GM12878 (cell line): Measurements from ENCODE around the gene CTIF. TPM values are rescaled to one million over a fixed set of nuclear protein-coding genes. Genes with fewer than 3 reads are reported as not detected.

Experiments used
- ATF7 ChIP-seq: fragments of 450-650 bp; IDR thresholded peaks from 2 replicates; pipeline ENCODE4 v1.6.1; 2016; ENCODE audit warnings: low read depth, mild to moderate bottlenecking
- CBX5 ChIP-seq: sonication (generic); IDR thresholded peaks from 2 replicates; pipeline ENCODE4 v1.6.1; 2016; ENCODE audit warnings: low read depth, moderate library complexity, mild to moderate bottlenecking, inconsistent platforms
- CREM ChIP-seq: IDR thresholded peaks from 2 replicates; pipeline ENCODE4 v1.6.1; 2014; ENCODE audit warnings: antibody characterized with exemption, low read depth
- ETV6 ChIP-seq, 2 experiments: fragments of 450-650 bp in 1 of 2; IDR thresholded peaks in 1 of 2; conservative IDR thresholded peaks in 1 of 2; 2 replicates each; pipeline ENCODE4 v1.6.1; 2014; ENCODE audit warnings: antibody characterized with exemption in 1 of 2, borderline replicate concordance in 1 of 2, low read depth in 1 of 2, mild to moderate bottlenecking in 1 of 2, moderate library complexity in 1 of 2
- HDGF ChIP-seq: fragments of 450-650 bp; IDR thresholded peaks from 2 replicates; pipeline ENCODE4 v1.6.1; 2016; ENCODE audit warnings: antibody characterized with exemption
- IRF4 ChIP-seq: IDR thresholded peaks from 2 replicates; pipeline ENCODE4 v1.6.1; 2011; ENCODE audit warnings: low read depth, low read length
- KDM1A ChIP-seq: fragments of 200-600 bp; sonication (generic); IDR thresholded peaks from 2 replicates; pipeline ENCODE4 v1.6.1; 2016; ENCODE audit warnings: borderline replicate concordance
- LARP7 ChIP-seq: fragments of 450-650 bp; IDR thresholded peaks from 2 replicates; pipeline ENCODE4 v1.6.1; 2017; ENCODE audit warnings: mild to moderate bottlenecking
- MEF2A ChIP-seq: IDR thresholded peaks from 2 replicates; pipeline ENCODE4 v1.6.1; 2011; ENCODE audit warnings: low read depth, mild to moderate bottlenecking, low read length, moderate library complexity; ENCODE audit not compliant: insufficient read depth
- POLR2AphosphoS2 ChIP-seq: IDR thresholded peaks from 2 replicates; pipeline ENCODE4 v1.6.1; 2011; ENCODE audit warnings: low read depth, mild to moderate bottlenecking, low read length, improper control_type of control experiment, moderate library complexity
- SPI1 ChIP-seq: IDR thresholded peaks from 2 replicates; pipeline ENCODE4 v1.6.1; 2011; ENCODE audit warnings: low read depth, mild to moderate bottlenecking, low read length, moderate library complexity, borderline replicate concordance; ENCODE audit not compliant: insufficient read depth
- SREBF2 ChIP-seq: IDR thresholded peaks from 2 replicates; pipeline ENCODE4 v1.6.1; 2012; ENCODE audit warnings: mild to moderate bottlenecking, low read length
- SRF ChIP-seq, 2 experiments: IDR thresholded peaks; 2 replicates each; pipeline ENCODE4 v1.6.1; 2011; ENCODE audit warnings: low read depth in 2 of 2, low read length in 2 of 2, mild to moderate bottlenecking in 1 of 2, moderate library complexity in 1 of 2
- TAF1 ChIP-seq: IDR thresholded peaks from 2 replicates; pipeline ENCODE4 v1.6.1; 2011; ENCODE audit warnings: mild to moderate bottlenecking, low read depth, low read length, borderline replicate concordance
- ZNF207 ChIP-seq: fragments of 450-650 bp; IDR thresholded peaks from 2 replicates; pipeline ENCODE4 v1.6.1; 2014; ENCODE audit warnings: antibody characterized with exemption, mild to moderate bottlenecking, borderline replicate concordance
- polyA plus RNA-seq, 11 experiments: library from polyadenylated mRNA; depleted of rRNA in 4 of 11; unstranded in 6 of 11; stranded (reverse) in 5 of 11; fragments of >200 nt; fragmentation: Nextera tagmentation in 4 of 11; fragmentation: Illumina TruSeq in 1 of 11; extraction: Ambion mirVana in 4 of 11; extraction: Trizol in 1 of 11; gene quantifications; 1 replicate in 1 of 11; 2 replicates in 10 of 11; pipeline versions ENCODE4 v1.2.1 to v1.2.3, GENCODE V29; 2011 to 2016; ENCODE audit warnings: inconsistent platforms in 2 of 11, missing spikeins in 2 of 11, low read depth in 1 of 11
- total RNA-seq, 4 experiments: library from RNA; depleted of rRNA in 3 of 4; stranded (reverse); fragments of >200 nt in 3 of 4; fragmentation: Illumina TruSeq in 1 of 4; extraction: Trizol in 1 of 4; gene quantifications; 2 replicates each; pipeline versions ENCODE4 v1.2.1 to v1.2.3, GENCODE V29; 2013 to 2021
- TF ChIP-seq, protein P1 (sequence below): fragments of 450-650 bp; IDR thresholded peaks from 2 replicates; pipeline ENCODE4 v1.6.1; 2017; ENCODE audit warnings: mild to moderate bottlenecking, low read depth, inconsistent platforms; ENCODE audit not compliant: poor library complexity, severe bottlenecking
- TF ChIP-seq, protein P2 (sequence below): fragments of 450-650 bp; IDR thresholded peaks from 2 replicates; pipeline ENCODE4 v1.6.1; 2017; ENCODE audit warnings: mild to moderate bottlenecking
- TF ChIP-seq, protein P3 (sequence below): fragments of 450-650 bp; IDR thresholded peaks from 2 replicates; pipeline ENCODE4 v1.6.1; 2017; ENCODE audit warnings: mild to moderate bottlenecking, moderate library complexity
- TF ChIP-seq, protein P4 (sequence below): fragments of 450-650 bp; IDR thresholded peaks from 2 replicates; pipeline ENCODE4 v1.6.1; 2016; ENCODE audit warnings: mild to moderate bottlenecking

CTIF gene
- total and polyA plus RNA-seq, 10 of the 15 experiments (the other 5 are each of a cell fraction or from before 2014, with no cell fraction given): 0.06 to 11.6 (median 2.5) TPM

DNA sequence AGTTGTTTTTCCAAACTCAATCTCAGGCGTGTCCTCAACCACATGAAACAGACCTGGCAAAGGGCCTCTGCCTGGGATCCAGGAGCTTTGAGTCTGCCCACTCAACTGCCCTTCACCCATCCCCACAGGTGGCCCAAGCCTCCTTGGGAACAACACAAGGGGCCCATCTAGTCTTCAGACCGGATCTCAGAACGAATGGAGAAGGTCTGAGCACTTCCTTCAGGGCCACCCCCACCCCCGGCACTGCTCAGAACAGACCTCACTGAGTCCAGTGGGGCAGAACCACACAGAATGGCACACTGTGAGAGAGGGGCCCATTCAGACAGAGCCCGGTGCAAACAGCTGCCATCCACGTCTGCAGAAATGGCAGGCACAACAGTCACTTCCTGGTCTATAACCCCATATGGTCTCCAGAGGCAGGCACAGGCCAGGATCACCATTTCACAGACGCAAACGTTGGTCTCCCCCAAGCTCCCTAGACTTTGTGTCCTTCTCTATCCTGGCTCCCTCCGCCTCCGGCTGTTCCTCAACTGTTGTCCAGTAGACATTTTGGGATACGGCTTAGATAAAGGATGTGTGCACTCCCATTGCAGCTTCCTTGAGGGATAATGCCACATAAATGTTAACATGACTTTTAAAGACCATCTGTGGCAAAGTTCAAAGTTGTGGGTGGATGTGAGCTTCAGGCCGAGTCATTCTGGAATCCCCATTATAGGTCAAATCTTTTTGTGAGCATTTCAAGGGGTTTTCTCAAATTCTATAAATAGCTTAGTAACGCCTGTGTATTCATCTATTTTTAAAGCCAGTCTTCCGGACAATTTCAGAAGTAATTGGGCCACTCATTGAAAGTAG lies 262.3 kb downstream of the CTIF start (continued):
- TF ChIP-seq, protein P1, sequence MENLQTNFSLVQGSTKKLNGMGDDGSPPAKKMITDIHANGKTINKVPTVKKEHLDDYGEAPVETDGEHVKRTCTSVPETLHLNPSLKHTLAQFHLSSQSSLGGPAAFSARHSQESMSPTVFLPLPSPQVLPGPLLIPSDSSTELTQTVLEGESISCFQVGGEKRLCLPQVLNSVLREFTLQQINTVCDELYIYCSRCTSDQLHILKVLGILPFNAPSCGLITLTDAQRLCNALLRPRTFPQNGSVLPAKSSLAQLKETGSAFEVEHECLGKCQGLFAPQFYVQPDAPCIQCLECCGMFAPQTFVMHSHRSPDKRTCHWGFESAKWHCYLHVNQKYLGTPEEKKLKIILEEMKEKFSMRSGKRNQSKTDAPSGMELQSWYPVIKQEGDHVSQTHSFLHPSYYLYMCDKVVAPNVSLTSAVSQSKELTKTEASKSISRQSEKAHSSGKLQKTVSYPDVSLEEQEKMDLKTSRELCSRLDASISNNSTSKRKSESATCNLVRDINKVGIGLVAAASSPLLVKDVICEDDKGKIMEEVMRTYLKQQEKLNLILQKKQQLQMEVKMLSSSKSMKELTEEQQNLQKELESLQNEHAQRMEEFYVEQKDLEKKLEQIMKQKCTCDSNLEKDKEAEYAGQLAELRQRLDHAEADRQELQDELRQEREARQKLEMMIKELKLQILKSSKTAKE: peak; percentile 97
- TF ChIP-seq, protein P2, sequence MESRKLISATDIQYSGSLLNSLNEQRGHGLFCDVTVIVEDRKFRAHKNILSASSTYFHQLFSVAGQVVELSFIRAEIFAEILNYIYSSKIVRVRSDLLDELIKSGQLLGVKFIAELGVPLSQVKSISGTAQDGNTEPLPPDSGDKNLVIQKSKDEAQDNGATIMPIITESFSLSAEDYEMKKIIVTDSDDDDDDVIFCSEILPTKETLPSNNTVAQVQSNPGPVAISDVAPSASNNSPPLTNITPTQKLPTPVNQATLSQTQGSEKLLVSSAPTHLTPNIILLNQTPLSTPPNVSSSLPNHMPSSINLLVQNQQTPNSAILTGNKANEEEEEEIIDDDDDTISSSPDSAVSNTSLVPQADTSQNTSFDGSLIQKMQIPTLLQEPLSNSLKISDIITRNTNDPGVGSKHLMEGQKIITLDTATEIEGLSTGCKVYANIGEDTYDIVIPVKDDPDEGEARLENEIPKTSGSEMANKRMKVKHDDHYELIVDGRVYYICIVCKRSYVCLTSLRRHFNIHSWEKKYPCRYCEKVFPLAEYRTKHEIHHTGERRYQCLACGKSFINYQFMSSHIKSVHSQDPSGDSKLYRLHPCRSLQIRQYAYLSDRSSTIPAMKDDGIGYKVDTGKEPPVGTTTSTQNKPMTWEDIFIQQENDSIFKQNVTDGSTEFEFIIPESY: no peak
- TF ChIP-seq TAF1: peak; percentile 46; the same call in 1 of the 2 replicates
- peak; percentile 90 for TF ChIP-seq IRF4
- peak; percentile 83 for TF ChIP-seq ATF7
- TF ChIP-seq CBX5: 0 out of 2 replicates have a peak, but pooled peaks have one; percentile 83
- peak; percentile 86 for TF ChIP-seq CREM
- no peak for TF ChIP-seq POLR2AphosphoS2
- peak; percentile 46; the same call in 1 of the 2 replicates for TF ChIP-seq ZNF207
- TF ChIP-seq SRF (IDR thresholded peaks at IDR 0.05; ENCODE audit: low read depth in 2 of 2, low read length in 2 of 2): peak; percentile 70 to 79; a peak in 3 of 4 replicates
- TF ChIP-seq, protein P3, sequence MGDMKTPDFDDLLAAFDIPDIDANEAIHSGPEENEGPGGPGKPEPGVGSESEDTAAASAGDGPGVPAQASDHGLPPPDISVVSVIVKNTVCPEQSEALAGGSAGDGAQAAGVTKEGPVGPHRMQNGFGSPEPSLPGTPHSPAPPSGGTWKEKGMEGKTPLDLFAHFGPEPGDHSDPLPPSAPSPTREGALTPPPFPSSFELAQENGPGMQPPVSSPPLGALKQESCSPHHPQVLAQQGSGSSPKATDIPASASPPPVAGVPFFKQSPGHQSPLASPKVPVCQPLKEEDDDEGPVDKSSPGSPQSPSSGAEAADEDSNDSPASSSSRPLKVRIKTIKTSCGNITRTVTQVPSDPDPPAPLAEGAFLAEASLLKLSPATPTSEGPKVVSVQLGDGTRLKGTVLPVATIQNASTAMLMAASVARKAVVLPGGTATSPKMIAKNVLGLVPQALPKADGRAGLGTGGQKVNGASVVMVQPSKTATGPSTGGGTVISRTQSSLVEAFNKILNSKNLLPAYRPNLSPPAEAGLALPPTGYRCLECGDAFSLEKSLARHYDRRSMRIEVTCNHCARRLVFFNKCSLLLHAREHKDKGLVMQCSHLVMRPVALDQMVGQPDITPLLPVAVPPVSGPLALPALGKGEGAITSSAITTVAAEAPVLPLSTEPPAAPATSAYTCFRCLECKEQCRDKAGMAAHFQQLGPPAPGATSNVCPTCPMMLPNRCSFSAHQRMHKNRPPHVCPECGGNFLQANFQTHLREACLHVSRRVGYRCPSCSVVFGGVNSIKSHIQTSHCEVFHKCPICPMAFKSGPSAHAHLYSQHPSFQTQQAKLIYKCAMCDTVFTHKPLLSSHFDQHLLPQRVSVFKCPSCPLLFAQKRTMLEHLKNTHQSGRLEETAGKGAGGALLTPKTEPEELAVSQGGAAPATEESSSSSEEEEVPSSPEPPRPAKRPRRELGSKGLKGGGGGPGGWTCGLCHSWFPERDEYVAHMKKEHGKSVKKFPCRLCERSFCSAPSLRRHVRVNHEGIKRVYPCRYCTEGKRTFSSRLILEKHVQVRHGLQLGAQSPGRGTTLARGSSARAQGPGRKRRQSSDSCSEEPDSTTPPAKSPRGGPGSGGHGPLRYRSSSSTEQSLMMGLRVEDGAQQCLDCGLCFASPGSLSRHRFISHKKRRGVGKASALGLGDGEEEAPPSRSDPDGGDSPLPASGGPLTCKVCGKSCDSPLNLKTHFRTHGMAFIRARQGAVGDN: peak; percentile 87
- peak; percentile 100 for TF ChIP-seq MEF2A
- TF ChIP-seq ETV6 (conservative IDR thresholded peaks at IDR 0.05 in 1 of 2, IDR thresholded peaks at IDR 0.05 in 1 of 2; ENCODE audit: borderline replicate concordance in 1 of 2, low read depth in 1 of 2): peak in 1 of 2 experiments; percentile 79; a peak in 2 of 4 replicates
- TF ChIP-seq KDM1A: no peak
- no peak for TF ChIP-seq SREBF2
- TF ChIP-seq, protein P4, sequence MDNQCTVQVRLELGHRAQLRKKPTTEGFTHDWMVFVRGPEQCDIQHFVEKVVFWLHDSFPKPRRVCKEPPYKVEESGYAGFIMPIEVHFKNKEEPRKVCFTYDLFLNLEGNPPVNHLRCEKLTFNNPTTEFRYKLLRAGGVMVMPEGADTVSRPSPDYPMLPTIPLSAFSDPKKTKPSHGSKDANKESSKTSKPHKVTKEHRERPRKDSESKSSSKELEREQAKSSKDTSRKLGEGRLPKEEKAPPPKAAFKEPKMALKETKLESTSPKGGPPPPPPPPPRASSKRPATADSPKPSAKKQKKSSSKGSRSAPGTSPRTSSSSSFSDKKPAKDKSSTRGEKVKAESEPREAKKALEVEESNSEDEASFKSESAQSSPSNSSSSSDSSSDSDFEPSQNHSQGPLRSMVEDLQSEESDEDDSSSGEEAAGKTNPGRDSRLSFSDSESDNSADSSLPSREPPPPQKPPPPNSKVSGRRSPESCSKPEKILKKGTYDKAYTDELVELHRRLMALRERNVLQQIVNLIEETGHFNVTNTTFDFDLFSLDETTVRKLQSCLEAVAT: no peak
- TF ChIP-seq HDGF: peak; percentile 90
- TF ChIP-seq LARP7: no peak
- no peak for TF ChIP-seq SPI1
